ENCODE results near the gene TBC1D20.
A peak's percentile ranks its signal among the peaks of the same experiment; 100 is the strongest.

TBC1D20 gene

DNA sequence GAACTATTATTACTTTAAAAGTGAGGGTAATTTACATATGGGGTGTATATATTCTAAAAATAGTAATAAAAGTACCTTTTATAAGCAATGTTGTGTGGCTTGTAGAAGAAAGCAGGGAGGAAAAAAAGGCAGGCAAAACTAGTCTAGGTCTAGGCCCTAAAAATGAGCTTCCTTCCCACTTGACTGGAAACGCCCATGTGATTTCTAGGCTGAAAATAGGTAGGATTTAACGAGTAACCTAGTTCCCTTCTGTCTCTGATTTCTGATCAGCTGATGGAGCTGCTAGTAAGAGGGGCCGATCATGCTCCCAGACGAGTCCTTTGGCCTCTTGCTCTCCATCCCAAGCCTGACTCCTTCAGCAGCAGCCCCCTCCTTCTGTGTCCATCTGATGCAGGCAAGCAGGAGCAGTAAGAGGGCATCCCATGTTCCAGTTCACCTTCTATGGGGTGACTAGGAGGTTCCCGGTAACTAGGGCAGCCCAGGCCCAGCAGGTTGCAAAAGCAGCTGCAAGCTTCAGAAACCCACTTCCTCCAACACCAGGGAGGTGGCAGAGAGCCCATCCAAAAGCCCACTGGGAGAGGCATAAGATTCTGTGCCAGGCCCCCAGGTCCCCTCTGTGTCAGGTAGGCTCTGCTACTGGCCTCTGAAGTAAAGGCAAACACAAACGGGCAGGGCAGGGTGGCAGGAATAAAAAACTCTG lies 24.4 kb downstream of the TBC1D20 start:
- no peak for DNase-seq (ENCODE audit: low spot score)

- DNase-seq (ENCODE audit: low spot score): no peak
These were observed 25.9 kb downstream of the TBC1D20 start for GRCh38 chr20:436476-436875.

DNA sequence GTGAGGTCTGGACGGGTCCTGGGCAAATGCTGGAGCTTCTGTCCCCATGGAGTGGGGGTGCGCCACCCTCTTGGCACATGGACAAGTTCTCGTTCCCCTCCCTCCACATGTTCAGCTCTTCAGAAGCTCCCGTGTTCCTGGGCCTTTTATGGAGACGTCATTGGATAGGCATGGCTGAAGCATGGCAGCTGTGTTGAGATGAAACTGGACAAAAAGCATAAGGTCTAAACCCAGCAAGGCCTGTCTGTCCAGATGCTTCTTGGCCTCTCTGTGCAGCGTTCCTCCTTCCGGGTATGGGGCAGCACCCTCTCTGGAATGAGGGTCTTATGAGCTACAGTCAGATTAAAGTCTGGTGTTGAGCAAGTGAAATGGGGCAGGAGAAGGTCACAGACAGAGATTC lies 26.8 kb downstream of the TBC1D20 start:
- DNase-seq (ENCODE audit: low spot score): no peak

GRCh38 chr20:434661-435419 lies 27.5 kb downstream of the TBC1D20 start:
- DNase-seq (ENCODE audit: low spot score): no peak

DNA sequence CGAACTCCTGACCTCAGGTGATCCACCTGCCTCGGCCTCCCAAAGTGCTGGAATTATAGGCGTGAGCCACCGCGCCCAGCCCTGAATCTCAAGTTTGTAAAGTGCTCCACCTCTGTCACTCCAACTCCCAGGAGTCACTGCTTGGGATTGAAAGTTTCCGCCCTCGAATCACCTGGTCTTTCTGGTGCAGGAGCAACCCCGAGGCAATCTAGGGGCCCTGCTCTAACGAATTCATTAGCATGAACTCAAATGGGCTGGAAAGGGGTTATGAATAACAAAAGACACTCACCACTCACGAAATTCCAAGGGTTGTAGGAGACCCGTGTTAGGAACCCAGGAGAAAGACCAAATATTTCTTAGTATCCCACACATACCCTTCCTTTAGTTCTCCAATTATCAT lies 28.1 kb downstream of the TBC1D20 start:
- DNase-seq (ENCODE audit: low spot score): no peak

- no peak for DNase-seq (ENCODE audit: low spot score)
These were observed 28.9 kb downstream of the TBC1D20 start for GRCh38 chr20:433300-433975.

GRCh38 chr20:432677-433299 lies 29.5 kb downstream of the TBC1D20 start:
- DNase-seq (ENCODE audit: low spot score): no peak

DNA sequence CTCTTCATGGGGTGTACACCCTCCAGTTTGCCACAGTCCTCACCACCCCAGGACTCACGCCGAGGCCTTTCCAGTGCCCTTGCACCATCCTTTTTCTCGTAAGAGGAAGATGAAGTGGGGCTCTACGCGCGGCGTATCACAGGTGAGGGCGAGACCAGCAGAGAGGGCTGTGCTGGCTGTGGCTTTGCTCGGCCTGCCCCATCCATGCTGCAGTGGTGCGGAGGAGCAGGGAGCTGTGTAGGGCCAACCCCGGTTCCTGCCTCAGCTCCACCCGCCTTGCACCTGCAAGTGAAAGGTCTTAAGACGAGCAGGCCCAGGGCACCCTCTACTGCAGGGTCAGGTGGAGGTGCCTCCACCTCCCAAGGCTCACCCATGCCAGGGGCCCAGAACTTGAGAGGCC lies 30.1 kb downstream of the TBC1D20 start:
- no peak for DNase-seq (ENCODE audit: low spot score)

- DNase-seq (ENCODE audit: low spot score): peak; percentile 74
These were observed 31.1 kb downstream of the TBC1D20 start for GRCh38 chr20:431012-431904.

- no peak for DNase-seq (ENCODE audit: low spot score)
These were observed 32.0 kb downstream of the TBC1D20 start for GRCh38 chr20:430091-430999.

GRCh38 chr20:428658-429200 lies 33.6 kb downstream of the TBC1D20 start:
- no peak for DNase-seq (ENCODE audit: low spot score)

DNA sequence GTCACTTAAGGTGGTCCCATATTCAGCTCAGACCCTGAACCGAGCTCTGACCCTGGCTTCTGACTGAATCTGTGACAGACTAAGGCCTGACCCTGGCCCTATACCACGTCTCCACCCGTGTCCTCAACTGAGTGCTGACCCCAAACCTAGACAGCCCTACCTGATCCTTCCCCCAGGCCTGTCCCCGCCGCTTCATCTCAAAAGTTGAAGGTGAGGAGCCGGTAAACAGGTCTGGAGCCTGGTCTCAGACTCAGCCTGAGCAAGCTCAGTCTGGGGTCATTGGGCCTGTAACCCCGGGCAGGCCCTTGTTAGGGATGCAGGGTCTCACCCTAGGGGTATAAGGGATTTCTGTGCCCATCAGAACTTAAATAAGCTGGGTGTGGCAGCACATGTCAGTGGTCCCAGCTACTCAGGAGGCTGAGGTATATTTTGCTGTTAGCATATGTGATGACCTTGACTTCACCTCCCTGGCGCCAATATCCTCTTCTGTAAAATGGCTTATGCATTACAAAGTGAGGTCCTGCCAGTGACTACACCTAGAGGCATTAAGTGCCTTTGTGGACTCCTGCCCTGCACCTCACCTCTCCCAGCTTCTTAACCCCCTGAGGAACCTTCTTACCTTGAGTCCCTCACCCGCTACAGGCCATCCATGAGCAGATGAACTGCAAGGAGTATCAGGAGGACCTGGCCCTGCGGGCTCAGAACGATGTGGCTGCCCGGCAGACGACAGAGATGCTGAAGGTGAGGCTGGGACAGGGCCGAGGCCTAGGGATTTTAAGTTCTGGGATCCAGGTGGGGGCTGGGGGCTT lies 34.3 kb downstream of the TBC1D20 start:
- DNase-seq (ENCODE audit: low spot score): no peak

DNA sequence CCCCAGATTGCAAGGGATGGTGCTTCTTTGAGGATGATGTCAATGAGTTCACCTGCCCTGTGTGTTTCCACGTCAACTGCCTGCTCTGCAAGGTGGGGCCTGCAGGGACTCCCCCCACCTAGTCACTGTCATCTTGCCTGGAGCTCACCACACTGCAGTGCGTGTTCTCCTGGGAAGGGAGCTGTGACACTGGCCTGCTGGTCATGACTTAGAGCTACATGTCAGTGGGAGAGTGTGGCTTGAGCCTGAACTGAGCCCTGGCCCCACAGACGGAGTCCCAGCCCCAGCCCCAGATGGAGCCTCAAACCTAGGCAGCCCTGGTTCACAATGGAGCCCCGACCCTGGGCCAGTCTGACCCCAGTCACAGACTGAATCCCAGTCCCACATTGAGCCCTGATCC lies 34.9 kb downstream of the TBC1D20 start:
- no peak for DNase-seq (ENCODE audit: low spot score)

- no peak for DNase-seq (ENCODE audit: low spot score)
These were observed 35.8 kb downstream of the TBC1D20 start for GRCh38 chr20:426566-426965.

DNA sequence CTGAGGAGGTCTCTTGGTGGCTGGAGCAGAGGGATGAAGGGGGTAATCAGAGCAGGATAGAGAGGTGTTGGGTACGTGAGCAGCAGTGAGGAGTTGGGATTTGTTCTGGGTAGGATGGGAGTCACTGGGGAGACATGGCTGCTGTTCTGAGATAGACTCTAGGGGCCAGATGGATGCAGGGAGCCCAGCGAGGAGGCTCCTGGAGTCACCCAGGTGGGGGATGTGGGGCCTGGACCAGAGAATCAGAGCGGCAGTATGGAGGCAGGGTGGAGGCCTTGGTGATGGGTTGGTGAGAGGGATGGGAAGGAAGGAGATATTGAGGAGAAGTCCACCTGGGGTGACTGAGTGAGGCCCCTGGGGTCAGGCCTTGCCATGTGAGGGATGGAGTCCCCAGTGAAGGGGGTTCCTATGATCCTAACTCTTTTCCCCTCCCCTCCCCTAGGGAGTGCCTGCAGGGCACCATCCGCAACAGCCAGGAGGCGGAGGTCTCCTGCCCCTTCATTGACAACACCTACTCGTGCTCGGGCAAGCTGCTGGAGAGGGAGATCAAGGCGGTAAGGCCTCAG lies 40.6 kb downstream of the TBC1D20 start:
- DNase-seq (ENCODE audit: low spot score): no peak

GRCh38 chr20:420721-421574 lies 41.4 kb downstream of the TBC1D20 start:
- DNase-seq (ENCODE audit: low spot score): no peak

GRCh38 chr20:420166-420620 lies 42.1 kb downstream of the TBC1D20 start:
- no peak for DNase-seq (ENCODE audit: low spot score)

DNA sequence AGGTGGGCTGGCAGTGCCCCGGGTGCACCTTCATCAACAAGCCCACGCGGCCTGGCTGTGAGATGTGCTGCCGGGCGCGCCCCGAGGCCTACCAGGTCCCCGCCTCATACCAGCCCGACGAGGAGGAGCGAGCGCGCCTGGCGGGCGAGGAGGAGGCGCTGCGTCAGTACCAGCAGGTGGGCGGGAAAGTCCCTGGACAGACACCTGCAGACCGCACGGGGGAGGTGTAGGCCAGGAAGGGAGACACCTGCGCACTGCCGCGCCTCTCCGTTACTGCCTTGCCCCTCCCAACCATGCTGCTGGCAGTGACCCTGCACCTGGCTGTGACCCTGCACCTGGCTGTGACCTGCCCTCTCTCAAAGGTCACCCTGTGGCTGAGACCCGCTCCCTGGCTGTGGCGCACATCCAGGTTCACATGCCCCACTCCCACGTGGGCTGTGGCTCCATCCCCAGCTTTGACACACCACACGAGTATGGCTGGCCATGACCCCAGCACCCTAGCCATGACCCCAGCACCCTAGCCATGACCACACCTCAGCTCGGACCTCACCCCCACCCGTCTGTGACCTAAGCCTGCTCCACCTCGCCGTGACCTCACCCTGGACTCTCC lies 42.7 kb downstream of the TBC1D20 start:
- DNase-seq (ENCODE audit: low spot score): no peak
